KBM-7 (cell line): ENCODE measurements around the gene AFF1.
"Not testable (repeated sequence)": the region's sequence is repeated elsewhere in the genome, so short reads cannot be mapped to it uniquely, and the experiment has no call there.

Experiments
- DNase-seq: peaks from one replicate; pipeline ENCODE4 v3.0.0-alpha.2; 2015
- in situ Hi-C: fragments of 300-500 bp; cut with MboI; formaldehyde crosslinking; loops from 2 replicates; pipeline ENCODE4 v1.14.3; 2020; ENCODE audit warnings: low sequenced_read_pairs, low pct_unique_long_range_greater_than_20kb, mixed read lengths

The AFF1 gene

DNA sequence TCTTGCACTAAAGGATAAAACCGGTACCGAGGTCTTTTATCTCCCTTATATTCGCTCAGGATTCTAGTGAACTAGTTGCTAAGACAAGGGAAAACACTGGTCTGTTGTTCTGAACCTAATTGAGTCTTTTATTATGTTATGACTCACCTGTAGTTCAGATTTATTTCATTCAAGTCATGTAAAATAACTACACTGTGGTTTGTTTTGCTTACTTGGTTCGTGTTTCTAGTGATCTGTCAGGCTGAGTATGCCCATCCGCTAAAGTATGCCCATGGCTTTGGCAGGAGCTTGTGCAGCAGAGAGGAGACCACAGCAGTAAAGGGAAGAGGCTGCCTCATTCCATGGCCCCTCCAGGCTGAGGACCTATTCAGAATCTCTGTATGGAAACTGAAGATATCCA lies 126.1 kb downstream of the AFF1 start:
- in situ Hi-C loops: no loop called here
- no peak for DNase-seq

DNA sequence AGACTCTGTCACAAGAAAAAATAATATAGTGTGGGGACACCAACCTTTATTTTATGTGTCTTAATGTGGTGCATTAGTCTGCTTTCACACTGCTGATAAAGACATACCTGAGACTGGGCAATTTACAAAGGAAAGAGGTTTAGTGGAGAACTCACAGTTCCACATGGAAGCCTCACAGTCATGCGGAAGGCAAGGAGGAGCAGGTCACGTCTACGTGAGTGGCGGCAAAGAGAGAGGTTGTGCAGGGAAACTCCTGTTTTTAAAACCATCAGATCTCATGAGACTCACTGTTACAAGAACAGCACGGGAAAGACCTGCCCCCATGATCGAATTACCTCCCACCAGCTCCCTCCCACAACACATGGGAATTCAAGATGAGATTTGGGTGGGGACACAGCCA lies 130.2 kb downstream of the AFF1 start:
- in situ Hi-C loops: no loop called here
- DNase-seq: no peak

DNA sequence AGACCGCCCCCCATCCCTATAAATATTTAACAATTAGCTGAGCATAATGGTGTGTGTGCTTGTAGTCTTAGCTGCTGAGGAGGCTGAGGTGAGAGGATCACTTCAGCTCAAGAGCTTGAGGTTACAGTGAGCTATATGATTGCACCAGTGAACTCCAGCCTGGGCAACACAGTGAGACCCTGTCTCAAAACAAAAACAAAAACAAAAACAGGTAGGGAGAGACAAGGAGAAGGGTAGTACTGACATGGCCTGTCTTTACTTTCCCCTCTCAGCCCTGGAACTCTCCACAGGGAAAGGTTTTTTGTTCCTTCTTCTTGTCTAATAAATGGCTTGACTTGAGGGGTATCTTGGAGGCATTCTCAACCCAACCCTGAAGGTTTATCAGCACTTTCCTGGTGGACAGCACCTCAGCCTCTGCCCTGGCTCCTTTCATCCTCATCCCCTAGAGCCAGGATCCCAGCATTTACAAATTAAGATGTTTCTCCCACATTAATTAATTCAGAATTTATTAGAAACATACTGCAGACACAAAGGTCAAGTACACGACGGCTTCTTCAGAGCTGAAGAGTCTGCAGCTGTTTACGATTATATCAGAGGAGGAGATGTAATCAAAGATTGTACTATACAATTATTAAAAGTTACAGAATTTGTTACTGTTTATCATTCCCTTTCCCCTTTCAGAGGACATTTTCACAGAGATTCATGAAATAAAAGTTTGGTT lies 131.8 kb downstream of the AFF1 start:
- no peak for DNase-seq
- in situ Hi-C loops: no loop called here

DNA sequence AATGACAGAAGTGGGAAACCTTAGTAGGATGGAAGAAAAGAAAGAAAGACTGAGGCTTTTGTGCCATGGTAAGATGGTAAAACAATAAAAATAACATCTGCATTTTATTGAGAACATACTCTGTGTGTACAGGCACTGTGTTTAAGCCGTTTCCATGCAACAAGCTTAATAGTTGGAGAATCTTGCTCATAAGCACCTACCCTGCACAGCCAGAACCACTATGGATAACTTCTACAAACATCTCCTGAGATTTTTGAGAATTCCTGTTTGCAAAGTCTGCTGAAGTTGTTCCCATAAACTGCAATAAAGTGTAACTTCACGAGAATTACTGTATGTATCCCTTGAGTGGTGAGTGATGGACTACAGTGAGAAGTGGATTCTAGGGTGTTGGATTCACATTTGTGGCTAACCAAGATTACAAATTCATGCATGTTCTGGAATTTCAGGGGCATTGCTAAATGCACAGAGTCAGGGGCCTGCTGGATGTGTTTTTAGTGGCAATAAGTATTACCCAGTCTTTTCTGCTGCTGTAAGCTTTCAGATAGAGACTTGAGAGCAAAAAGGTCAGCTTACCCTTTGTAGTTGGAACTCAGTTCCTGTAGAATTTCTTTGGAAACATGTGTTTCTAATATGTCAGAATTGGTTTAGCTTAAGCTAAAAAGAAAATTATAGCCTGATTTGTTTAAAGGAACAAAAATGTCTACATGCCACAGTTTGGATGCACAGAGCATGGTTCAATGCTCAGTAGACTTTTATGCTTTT lies 132.5 kb downstream of the AFF1 start:
- in situ Hi-C loops: no loop called here
- DNase-seq: no peak

DNA sequence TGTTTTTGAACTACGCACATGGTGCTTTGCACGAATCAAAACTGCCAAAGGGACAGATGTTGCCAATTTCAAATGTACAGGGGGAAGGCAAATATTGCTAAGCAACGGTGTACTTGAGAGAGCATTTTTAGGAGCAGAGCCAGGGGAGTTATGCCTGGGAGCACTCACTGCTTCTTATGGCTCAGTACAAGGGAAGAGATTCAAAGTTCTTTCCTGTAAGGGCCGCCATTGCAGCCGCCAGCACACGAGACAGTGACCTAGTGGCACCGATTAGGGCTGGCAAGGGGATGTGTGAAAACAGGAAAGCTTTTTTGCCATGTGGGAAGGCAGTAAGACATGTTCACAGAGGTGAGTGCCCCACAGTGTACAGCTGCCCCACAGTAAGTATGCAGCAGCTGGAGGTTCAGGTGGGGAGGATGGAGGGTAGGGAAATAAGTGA lies 133.8 kb downstream of the AFF1 start:
- DNase-seq: no peak

DNA sequence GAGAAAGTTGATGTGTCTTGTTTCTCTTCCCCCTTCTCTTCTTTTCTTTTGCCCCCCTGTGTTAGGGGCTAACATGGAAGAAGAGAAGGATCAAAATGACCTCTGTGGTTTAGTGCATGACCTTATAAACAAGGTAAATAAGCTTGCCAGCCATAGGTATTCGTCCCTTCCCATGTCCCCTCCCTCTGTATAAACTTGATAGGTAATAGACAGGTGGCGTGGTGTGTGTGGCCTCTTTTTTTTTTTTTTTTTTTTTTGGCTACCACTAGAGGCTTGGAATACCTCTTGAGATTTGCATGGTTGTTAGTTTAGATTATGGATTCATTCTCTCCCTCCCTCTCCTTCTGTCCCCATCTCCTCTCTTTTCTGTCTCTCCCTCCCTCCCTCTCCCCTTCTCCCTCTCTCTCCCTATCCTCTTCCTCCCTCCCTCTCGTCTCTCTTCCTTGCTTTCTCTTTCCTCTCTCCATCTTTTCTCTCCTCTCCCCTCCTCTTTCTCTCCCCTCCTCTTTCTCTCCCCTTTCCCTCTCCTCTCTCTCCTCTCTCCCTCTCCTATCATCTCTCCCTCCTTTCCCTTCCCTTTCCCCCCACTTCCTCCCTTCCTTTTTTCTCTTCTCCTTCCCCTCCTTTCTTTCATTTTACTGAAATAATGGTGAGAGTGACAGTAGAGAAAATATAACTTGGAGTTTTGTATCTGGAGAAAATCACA lies 134.4 kb downstream of the AFF1 start:
- DNase-seq: no peak
- in situ Hi-C loops: no loop called here

More for the DNA sequence above, 133.8 kb downstream of the AFF1 start:
- in situ Hi-C loops: no loop called here

DNA sequence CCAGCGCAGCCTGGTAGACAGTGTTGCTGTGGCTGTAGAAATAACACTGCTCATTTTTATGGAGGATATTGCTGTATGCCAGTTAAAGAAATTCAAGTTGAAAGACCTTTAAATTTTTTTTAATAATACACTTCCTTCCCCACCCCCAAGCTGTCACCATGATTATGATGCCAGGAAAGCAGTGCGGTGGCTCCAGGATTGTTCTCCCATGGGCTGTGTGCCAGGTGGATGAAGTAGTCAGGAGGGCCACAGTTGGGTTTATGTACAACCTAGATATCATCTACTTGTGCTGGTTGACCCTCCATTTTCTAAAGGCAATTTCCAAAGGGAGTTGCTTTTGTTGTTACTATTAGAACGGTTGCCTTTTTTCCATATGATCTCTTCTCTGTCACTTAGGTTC lies 136.6 kb downstream of the AFF1 start:
- no peak for DNase-seq
- in situ Hi-C loops: no loop called here

DNA sequence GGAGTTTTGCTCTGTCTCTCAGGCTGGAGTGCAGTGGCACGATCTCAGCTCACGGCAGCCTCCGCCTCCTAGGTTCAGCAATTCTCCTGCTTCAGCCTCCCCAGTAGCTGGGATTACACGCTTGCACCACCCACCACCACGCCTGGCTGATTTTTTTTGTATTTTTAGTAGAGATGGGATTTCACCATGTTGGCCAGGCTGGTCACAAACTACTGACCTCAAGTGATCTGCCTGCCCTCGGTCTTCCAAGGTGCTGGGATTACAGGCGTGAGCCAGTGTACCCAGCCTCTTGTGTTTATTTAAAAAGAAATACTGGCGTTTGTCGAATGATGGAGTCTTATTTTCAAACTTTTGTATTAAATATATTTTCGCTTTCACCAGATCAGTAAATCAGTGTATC lies 137.7 kb downstream of the AFF1 start:
- in situ Hi-C loops, DNase-seq: not testable (repeated sequence)

DNA sequence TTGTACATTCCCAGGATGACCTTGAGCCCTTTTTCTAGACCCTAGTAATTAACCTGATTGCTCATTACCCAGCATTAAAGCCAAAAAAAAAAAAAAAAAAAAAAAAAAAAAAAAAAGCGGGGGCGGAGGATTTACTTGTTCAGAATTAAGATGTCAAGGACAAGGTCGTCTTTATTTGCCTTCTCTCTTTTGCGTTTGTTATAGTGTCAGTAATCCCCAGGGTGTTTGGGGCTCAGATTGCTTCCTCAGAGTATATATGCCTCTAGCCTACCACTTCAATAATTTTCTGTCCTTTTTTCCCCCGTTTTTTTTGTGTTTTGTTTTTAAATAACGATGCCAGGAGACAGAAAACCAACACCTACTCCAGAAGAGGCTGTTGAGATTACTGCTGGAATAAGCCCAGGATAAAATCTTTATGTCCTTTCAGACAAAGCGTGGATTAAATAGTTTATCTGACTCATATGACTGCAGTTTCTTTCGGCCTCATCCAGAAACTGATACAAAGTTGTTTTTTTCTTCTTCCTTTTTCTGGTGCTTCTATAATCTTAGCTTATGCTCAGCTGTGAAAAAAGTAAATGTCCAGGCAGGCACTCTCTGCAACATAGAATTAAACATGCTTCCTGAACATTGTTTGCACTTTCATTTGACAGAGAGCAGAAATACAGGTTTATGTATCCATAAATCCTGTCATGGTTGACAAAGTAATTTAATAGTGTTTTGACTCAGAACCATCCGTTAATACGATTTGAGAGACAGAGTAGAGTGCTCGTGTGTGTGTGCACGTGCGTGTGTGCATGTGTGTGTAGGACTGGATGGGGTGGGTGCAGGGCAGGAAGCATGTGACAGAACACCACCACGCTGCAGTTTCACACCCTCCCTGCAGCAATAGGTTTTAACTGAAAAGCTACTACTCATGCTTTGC lies 138.6 kb downstream of the AFF1 start:
- in situ Hi-C loops: no loop called here
- DNase-seq: peak; percentile 73

DNA sequence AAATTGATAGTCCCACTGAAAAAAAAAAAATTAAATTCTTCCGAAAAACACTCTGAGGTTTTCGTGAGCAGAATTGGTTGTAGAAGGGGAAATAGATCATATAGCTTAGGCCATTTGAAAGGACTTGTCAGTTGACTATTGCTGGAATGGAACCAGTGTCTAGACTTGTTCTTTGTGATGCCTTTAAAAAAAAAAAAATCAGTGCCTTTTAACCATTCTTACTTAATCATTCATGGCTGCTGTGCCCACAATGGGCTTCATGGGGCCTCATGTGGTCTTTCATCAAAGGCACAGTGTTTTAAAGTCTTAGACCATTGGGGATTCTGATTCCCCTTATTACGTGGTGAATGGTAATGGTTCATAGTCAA lies 139.3 kb downstream of the AFF1 start:
- in situ Hi-C loops: no loop called here
- DNase-seq: no peak

DNA sequence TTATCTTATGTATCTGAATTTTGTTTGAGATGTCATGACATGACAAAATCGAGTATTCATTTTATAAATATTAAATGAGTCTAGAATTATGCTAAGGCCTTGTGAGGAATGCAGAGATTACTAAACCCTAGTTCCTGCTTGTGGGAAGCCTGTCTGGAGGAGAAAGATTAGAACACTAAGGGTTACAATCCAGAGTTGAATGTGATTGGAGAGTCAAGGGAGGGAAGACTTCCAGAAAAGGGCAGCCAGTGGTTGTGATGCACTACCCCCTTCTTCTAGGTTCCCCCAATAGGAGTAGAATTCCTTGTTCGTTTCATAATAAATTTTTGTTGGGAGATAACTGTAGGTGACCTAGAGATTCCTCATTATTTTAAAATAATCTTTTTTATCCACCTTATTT lies 141.1 kb downstream of the AFF1 start:
- DNase-seq: no peak
- in situ Hi-C loops: loop anchor here (25.0 kb wide), 1 partner anchor 139 kb away; the partner anchor contains the start of gene AFF1

DNA sequence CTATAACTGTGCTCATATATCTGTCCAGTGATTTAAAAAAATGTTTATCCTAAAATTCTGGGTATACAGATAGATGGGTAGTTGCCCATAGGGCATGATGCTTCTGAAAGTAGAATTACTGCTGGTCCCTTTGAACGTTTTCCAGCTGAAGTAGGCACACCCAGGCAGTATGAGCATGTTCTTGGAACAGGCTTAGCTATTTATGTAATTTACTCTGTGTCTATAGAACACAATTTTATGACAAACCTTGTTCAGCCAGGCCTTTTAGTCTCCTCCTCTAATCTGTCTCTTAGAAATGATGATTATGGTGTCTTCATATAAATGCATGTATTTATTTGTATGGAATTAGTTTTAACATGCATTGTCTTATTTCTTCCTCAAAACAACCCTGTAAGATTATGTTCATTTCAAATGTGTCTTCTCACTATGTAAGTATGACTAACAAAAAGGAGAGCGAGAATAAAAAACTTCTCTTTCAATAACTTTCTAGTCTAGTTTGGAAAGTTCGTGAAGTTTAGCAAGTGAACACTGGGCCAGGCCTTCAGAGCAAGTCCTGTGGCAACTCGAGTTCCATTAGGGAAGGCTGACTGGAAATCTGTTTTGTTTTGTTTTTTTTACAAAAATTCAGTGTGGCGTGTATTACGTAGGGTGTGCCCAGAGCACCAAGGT lies 142.0 kb downstream of the AFF1 start:
- in situ Hi-C loops: loop anchor here (25.0 kb wide), 1 partner anchor 140 kb away; the partner anchor contains the start of gene AFF1
- DNase-seq: no peak

DNA sequence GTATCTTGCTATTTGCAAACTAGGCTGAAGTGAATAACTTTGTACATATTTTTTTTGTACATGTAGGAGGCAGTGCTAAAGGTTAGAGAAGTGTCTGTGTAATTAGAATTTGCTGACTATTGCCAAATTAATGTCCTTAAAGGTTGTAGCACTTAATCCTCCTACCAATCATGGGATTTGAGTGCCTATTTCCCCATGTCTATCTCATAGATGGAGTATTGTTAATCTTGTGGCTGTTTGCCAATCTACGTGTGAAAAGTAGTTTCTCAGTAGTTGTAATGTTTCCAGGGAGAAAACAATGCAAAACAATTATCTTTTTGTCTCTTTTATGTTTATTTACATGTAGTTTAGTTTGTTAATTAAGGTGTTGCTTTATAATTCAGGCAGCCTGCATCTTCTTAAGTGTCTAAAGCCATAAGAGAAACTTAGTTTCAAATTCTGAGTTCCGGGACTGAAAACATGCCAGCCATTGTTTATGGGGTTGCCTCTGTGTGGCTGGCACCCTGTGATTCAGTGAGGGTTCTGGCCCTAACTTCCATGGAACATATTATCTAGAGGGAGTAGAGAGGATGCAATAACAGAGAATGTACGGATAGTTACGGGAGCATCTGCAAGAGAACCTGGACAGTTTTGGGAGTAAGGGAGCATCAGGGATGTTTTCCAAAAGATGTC lies 143.2 kb downstream of the AFF1 start:
- DNase-seq: no peak
- in situ Hi-C loops: loop anchor here (25.0 kb wide), 1 partner anchor 141 kb away; the partner anchor contains the start of gene AFF1

DNA sequence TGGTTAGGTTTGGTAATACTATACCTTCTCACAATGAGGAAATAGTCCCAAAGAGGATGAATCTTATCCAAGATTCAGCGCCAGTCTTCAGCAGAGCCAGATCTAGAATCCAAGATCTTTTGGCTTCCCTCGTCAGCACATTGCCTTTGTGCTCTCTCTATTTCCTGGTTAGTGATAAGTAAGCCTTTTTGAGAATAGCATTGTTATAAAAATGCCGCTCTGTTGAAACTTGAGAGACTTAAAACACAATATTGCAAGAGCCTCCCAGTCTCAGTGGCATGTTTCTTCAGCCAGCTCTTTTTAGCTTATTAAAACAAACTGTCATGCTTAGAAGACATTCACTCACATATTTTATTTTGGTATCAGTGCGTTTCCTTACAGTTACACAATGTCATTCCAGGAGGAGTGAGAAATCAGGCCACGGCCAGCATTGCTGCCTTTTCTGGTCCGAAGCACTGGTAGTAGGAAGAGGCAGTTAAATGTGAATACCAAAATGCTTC lies 144.2 kb downstream of the AFF1 start:
- in situ Hi-C loops: loop anchor here (25.0 kb wide), 1 partner anchor 142 kb away; the partner anchor contains the start of gene AFF1
- DNase-seq: no peak

DNA sequence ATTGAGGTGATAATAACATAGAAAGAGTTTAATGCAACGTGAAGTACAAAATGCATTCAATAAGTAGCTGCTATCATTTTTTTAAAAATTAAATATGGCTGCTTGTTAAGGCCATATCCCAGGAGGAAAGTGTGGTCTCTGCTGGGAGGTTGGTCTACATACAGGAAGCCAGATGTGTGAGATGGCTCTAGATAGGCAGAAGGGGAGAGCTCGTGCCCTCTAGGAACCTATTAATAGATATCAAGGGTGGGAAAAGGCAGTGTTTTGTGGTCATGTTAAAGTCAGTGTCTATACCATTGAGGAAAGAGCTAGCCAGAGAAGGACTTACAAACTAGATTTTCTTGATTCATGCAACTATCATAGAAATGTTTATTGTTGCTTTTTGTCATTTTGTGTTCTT lies 145.2 kb downstream of the AFF1 start:
- peak; percentile 52 for DNase-seq
- in situ Hi-C loops: loop anchor here (25.0 kb wide), 1 partner anchor 143 kb away; the partner anchor contains the start of gene AFF1

DNA sequence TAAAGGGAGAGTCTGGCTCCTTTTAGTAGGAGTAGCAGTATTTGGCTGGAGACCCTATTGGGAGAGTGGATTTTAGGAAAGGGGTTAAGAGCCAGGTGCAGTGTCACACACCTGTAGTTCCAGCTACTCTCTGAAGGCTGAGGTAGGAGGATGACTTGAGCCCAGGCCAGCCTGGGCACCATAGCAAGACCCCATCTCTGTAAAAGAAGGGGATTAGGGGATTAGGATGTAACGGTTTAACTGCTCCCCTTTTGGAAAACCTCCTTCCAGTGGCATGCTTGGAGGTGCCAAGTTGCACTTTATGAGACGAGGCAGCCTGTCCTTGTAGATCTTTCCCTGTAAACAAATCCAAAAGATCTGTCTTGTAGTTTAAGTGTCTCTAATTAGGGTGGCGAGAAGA lies 145.7 kb downstream of the AFF1 start:
- in situ Hi-C loops: loop anchor here (25.0 kb wide), 1 partner anchor 143 kb away; the partner anchor contains the start of gene AFF1
- no peak for DNase-seq

DNA sequence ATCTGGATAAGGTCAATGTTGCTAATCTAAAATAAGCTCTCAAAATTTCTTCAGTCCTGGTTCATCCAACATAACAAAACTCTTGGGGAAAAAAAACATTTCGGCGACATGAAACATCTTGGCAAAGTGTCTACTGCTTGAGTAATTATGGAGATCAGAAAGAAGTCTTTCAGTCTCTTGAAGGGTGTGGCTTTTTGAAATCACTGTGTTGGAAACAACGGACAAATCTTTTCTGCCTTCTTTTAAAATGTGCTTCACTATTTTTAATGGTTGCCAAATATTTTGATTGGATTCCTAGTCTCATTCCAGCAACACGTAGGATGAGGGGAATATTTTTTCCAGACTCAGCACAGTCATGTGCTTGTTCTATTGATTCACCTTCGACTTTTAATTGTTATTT lies 147.0 kb downstream of the AFF1 start:
- DNase-seq: no peak
- in situ Hi-C loops: loop anchor here (25.0 kb wide), 1 partner anchor 145 kb away; the partner anchor contains the start of gene AFF1
